GM12873 (cell line): Measurements from ENCODE around the gene BUD31.

Experiments used
- CTCF ChIP-seq: IDR thresholded peaks from 2 replicates; pipeline ENCODE4 v1.5.1; 2012; ENCODE audit warnings: low read depth, mild to moderate bottlenecking, moderate library complexity, low read length, control low read depth; ENCODE audit not compliant: insufficient read depth; ENCODE audit errors: missing control alignments

BUD31 gene

GRCh38 chr7:99420213-99420612, 11.4 kb downstream of the BUD31 start:
- TF ChIP-seq CTCF: no peak

GRCh38 chr7:99420986-99421385, 12.2 kb downstream of the BUD31 start:
- no peak for TF ChIP-seq CTCF

GRCh38 chr7:99422186-99422585, 13.4 kb downstream of the BUD31 start:
- TF ChIP-seq CTCF: no peak

GRCh38 chr7:99422625-99423024, 13.9 kb downstream of the BUD31 start:
- no peak for TF ChIP-seq CTCF

GRCh38 chr7:99424932-99425730, 16.4 kb downstream of the BUD31 start:
- TF ChIP-seq CTCF: no peak

- no peak for TF ChIP-seq CTCF
These were observed 20.3 kb downstream of the BUD31 start for GRCh38 chr7:99428972-99429566.

- TF ChIP-seq CTCF: no peak
These were observed 21.0 kb downstream of the BUD31 start for GRCh38 chr7:99429756-99430155.
